GM21737 (cell line): ENCODE data around the gene CD101.

Experiments
- ATAC-seq: cut with Tn5 transposase; IDR thresholded peaks from one replicate; pipeline ENCODE4 v1.9.1; 2021; ENCODE audit warnings: mild to moderate bottlenecking, moderate library complexity; ENCODE audit not compliant: unreplicated experiment

CD101 gene

GRCh38 chr1:117051224-117052064, 49.9 kb downstream of the CD101 start:
- ATAC-seq: peak; percentile 71

DNA sequence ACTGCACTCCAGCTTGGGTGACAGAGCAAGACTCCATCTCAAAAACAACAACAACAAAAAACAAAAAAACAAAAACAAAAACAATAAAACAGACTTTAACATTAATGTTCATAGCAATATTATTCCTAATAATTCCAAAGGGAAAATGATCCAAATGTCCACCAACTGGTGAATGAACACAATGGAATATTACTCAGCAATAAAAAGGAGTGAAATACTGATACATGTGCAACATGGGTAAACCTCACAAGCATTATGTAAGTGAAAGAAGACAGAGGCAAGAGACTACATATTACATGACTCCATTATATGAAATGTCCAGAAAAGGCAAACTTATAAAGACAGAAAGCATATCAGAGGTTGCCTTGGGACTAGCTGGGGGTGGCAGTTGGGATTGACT, 52.5 kb downstream of the CD101 start:
- ATAC-seq: no peak

GRCh38 chr1:117058810-117059209, 57.2 kb downstream of the CD101 start:
- no peak for ATAC-seq

- peak; percentile 38 for ATAC-seq
Observed at GRCh38 chr1:117059334-117059677, 57.7 kb downstream of the CD101 start.

- peak; percentile 91 for ATAC-seq
Observed at GRCh38 chr1:117059678-117060440, 58.3 kb downstream of the CD101 start, which contains the start of gene TTF2. TTF2 (plus strand) TSS chr1:117060326; CDS start chr1:117060347, 21 bp downstream.

DNA sequence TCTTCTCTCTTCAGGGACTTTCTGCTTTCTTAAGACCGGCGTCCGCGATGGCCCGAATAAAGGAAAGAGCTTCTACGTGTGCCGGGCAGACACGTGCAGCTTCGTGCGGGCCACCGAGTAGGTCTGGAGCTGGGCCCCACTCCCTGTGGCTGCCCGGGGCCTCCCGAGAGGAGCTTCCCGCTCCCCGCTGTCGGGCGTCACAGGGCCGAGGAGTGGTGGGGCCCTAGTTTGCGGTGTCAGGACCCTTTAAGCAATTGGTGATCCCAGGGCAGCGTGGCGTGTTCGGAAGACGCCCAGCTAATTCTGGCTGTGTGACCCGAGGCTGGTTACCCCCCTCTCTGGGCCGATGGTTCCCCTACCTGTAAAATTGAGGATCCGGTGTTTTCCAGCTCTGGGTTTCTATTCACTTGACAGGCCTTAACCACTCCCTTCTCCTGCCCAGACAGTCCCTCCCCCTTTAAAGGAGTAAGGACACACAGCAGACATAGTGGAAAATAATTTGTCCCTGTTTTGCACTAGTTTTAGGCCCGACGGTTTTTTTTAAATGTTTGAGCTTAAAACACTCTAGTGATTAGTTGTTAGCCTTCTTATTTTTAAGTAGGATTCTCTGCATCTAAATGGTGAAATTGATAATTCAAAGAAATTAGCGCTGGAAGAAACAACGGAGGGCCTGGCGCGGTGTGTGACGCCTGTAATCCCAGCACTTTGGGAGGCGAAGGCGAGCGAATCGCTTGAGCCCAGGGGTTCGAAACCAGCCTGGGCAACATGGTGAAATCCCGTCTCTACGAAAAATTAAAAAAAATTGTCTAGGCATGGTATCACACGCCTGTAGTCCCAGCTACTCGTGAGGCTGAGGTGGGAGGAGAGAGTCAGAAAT, 59.1 kb downstream of the CD101 start:
- peak; percentile 3 for ATAC-seq

DNA sequence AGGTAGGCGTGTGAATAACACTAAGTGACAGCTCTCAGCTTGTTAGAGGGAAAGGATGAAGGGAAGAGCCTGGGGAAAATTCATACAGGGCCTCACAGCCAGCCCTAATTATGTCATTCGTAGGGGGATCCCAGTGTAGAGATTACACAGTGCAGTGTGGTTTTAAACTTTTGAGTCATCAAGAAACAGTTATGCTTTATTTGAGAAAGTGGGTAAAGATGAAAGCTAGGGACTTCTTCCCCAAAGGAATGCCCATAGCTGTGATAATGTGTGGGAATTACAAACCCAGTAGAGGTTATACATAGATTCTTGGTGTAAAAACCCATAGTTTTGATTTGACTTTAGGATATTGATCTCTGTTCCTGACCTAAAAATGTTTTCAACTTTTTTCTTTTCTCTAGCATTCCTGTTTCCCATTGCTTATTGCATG, 60.4 kb downstream of the CD101 start:
- ATAC-seq: no peak

DNA sequence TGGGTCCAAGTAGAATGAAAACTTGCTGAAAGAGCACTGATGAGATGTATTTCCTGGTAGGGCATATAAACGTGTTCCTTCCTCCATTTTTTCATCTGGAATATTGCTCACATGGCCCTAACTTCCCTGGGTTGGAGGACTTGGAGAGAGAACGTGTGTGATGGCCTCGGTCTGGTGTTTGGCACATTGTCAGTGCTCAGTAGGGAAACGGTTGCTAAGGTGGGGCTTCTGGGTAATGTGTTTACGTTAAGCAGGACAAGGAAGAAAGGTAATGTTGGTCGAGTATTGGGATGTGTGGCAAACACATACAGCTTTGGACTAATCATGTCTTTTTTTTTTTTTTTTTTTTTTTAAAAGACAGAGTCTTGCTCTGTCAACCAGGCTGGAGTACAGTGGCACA, 64.8 kb downstream of the CD101 start:
- ATAC-seq: no peak

DNA sequence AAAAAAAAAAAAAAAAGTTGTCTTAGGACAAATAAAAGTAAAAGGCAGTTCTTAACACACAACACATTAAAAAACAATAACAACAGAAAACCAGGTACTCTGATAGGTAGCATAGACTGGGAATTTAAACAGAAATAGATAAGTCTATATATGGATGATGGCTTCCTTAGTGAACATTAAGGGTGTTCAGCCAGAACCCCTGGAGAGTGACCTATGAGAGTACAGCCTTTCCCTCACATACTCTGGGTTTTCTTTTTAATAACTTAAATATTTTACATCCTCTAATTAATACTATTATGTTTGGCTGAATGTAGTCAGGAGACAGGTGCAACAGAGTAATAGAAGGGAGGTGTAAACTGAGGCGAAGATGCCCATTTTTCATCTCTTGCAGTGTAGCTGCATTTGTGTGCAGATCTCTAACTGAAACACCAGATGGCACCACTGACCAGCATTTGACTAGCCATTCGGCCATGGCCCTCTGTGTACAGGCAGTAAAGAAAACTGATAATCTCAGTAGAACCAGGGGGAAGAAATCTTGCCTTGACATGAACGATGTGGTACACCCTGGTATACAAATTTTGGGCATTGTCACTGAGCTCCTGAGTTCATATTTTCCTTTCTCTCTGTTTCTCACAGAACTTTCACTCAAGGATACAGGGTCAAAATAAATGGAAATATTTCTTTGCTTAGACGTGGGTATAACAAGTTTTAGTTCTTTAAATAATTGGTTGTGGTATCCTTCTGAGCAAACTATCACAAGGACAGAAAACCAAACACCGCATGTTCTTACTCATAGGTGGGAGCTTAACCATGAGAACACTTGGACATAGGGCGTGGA, 66.2 kb downstream of the CD101 start:
- peak; percentile 59 for ATAC-seq

DNA sequence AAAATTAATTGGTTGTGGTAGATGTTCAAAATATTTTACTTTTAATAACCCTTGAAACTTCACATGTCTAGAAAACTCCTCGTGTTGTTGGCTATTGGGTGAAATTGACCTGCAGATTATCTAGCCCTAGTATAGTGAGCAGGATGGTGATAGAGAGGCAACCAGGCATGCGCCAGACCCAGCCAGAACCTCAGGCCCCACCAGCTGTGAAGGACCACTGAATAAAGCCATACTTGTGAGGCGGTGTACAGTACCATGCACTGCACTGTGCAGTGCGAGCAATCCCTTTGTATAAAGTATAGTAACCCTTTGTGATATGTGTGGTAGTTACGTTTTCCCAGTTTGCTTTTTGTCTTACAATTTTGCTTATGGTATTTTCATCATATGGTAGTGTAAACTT, 67.0 kb downstream of the CD101 start:
- no peak for ATAC-seq

GRCh38 chr1:117069220-117069844, 67.8 kb downstream of the CD101 start:
- no peak for ATAC-seq

DNA sequence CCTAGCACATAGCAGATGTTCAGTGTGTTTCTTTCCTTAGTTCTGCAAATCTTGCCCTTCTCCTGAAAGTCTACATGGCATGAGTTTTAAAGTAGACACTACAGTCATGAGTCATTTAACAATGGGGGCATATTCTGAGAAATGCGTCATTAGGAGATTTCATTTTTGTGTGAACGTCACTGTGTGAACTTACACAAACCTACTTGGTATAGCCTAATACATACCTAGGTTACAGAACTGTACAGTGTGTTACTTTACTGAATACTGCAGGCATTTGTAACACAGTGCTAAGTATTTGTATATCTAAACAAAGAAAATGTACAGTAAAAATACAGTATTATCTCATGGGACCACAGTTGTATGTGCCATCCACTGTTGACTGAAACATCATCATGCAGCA, 68.6 kb downstream of the CD101 start:
- no peak for ATAC-seq

- ATAC-seq: no peak
Observed at GRCh38 chr1:117076648-117077047, 75.1 kb downstream of the CD101 start.

- no peak for ATAC-seq
Observed at GRCh38 chr1:117077267-117077666, 75.7 kb downstream of the CD101 start.

GRCh38 chr1:117079737-117080136, 78.2 kb downstream of the CD101 start:
- no peak for ATAC-seq

DNA sequence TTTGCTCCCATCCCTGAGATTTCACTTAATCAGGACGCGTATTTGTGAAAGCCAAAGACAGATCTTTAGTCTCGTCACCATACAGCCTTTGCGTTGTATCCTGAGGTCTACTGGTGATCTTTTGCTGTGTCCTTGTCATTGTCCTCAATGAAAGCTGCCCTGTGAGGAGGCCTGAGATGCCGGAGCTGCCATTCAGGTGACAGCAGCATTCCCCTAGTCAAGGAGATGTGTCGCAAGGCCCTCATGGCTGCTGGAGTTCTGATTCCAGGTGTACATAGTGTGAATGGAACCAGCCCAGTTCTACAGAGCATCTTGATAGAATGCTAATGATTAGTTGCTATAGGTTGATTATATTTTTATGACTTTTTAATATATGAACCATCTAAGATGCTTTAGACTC, 82.7 kb downstream of the CD101 start:
- ATAC-seq: no peak
